A673 (cell line): ENCODE results near the gene C20orf144. TPM values are rescaled to one million over a fixed set of nuclear protein-coding genes. Genes with fewer than 3 reads are reported as not detected.

Source experiments
- BruUV-seq: library from RNA; stranded (reverse); fragments of 400-500 nt; replicated peaks from 2 replicates; lab custom pipeline; 2021; lab: Mats Ljungman, UMichigan
- CTCF ChIA-PET: fragments of 300-600 bp; sonication (Branson Sonifier 250); formaldehyde crosslinking; loops from one replicate; lab custom pipeline; 2022; ENCODE audit warnings: antibody characterized with exemption; lab: Charles Lee
- POLR2A ChIA-PET: fragments of 300-600 bp; sonication (Branson Sonifier 250); formaldehyde crosslinking; loops from one replicate; lab custom pipeline; 2022; ENCODE audit warnings: antibody characterized with exemption; ENCODE audit not compliant: low non-redundant PET; lab: Charles Lee
- DNase-seq: peaks from one replicate; pipeline ENCODE4 v3.0.0-alpha.2; 2015; ENCODE audit warnings: low spot score
- H3K27ac ChIP-seq: fragments of 200-600 bp; sonication (generic); 2 replicates; pipeline ENCODE4 v1.5.1; 2016; ENCODE audit warnings: mixed run types, low read depth, mild to moderate bottlenecking, mixed read lengths, antibody characterized with exemption, low read length; ENCODE audit not compliant: poor library complexity, severe bottlenecking
- H3K27me3 ChIP-seq: fragments of 200-600 bp; sonication (generic); replicated peaks from 2 replicates; pipeline ENCODE4 v1.6.1; 2017; ENCODE audit warnings: mixed run types, low read depth, mild to moderate bottlenecking, mixed read lengths, antibody characterized with exemption, low read length; ENCODE audit not compliant: insufficient read depth, poor library complexity
- H3K36me3 ChIP-seq: fragments of 200-600 bp; sonication (generic); 2 replicates; pipeline ENCODE4 v1.6.1; 2016; ENCODE audit warnings: mixed run types, mild to moderate bottlenecking, mixed read lengths, antibody characterized with exemption, low read length; ENCODE audit not compliant: insufficient read depth, poor library complexity, severe bottlenecking
- H3K4me1 ChIP-seq: fragments of 200-600 bp; sonication (generic); 2 replicates; pipeline ENCODE4 v1.6.1; 2017; ENCODE audit warnings: mixed run types, mild to moderate bottlenecking, mixed read lengths, antibody characterized with exemption, low read length; ENCODE audit not compliant: insufficient read depth, poor library complexity, severe bottlenecking
- H3K4me3 ChIP-seq: fragments of 200-600 bp; sonication (generic); 2 replicates; pipeline ENCODE4 v1.5.1; 2016; ENCODE audit warnings: low read depth, mixed run types, mild to moderate bottlenecking, mixed read lengths, low read length; ENCODE audit not compliant: poor library complexity, severe bottlenecking
- H3K9me3 ChIP-seq: fragments of 200-600 bp; sonication (generic); 2 replicates; pipeline ENCODE4 v1.6.1; 2016; ENCODE audit warnings: mixed run types, low read depth, mild to moderate bottlenecking, mixed read lengths, antibody characterized with exemption, low read length; ENCODE audit not compliant: poor library complexity, severe bottlenecking
- EZH2 ChIP-seq: fragments of 200-600 bp; sonication (generic); IDR thresholded peaks from 2 replicates; pipeline ENCODE4 v1.6.1; 2017; ENCODE audit warnings: borderline replicate concordance, low read depth, mild to moderate bottlenecking, mixed read lengths, antibody characterized with exemption, low read length; ENCODE audit not compliant: poor library complexity, severe bottlenecking
- intact Hi-C: fragments of 100-400 bp; cut with micrococcal nuclease; formaldehyde crosslinking; loops from one replicate; pipeline ENCODE4 v1.10.0; 2022; ENCODE audit not compliant: unreplicated experiment
- total RNA-seq: library from RNA; stranded (reverse); gene quantifications from 2 replicates; pipeline ENCODE4 v1.2.3, GENCODE V29; 2021
- TF ChIP-seq, protein P1 (sequence below): fragments of 300-800, 200-600 bp; sonication (generic); conservative IDR thresholded peaks from 2 replicates; pipeline ENCODE4 v1.5.1; 2017; ENCODE audit warnings: low read depth, mild to moderate bottlenecking, antibody characterized with exemption, low read length, moderate library complexity, mixed read lengths

The C20orf144 gene
- total RNA-seq, 1 experiment from 2014 or later = 0.13 TPM

GRCh38 chr20:33680686-33681085 lies 18.6 kb downstream of the C20orf144 start:
- intact Hi-C loops = no loop called here
- no TSS peak for BruUV-seq
- Histone ChIP-seq H3K4me1 (peaks cover 16% of the 10 kb centered on the region), H3K27ac (no peak overlapping the region), H3K9me3 (no peaks in the 10 kb centered on the region), H3K36me3 (peaks cover 29% of the 10 kb centered on the region), H3K4me3 (no peak overlapping the region), H3K27me3 (no peaks in the 10 kb centered on the region)
- ChIA-PET POLR2A (no interaction called here), CTCF (no interaction called here)
- no peak for DNase-seq
- TF ChIP-seq, protein P1, sequence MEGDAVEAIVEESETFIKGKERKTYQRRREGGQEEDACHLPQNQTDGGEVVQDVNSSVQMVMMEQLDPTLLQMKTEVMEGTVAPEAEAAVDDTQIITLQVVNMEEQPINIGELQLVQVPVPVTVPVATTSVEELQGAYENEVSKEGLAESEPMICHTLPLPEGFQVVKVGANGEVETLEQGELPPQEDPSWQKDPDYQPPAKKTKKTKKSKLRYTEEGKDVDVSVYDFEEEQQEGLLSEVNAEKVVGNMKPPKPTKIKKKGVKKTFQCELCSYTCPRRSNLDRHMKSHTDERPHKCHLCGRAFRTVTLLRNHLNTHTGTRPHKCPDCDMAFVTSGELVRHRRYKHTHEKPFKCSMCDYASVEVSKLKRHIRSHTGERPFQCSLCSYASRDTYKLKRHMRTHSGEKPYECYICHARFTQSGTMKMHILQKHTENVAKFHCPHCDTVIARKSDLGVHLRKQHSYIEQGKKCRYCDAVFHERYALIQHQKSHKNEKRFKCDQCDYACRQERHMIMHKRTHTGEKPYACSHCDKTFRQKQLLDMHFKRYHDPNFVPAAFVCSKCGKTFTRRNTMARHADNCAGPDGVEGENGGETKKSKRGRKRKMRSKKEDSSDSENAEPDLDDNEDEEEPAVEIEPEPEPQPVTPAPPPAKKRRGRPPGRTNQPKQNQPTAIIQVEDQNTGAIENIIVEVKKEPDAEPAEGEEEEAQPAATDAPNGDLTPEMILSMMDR = no peak
- TF ChIP-seq EZH2 = no peak

DNA sequence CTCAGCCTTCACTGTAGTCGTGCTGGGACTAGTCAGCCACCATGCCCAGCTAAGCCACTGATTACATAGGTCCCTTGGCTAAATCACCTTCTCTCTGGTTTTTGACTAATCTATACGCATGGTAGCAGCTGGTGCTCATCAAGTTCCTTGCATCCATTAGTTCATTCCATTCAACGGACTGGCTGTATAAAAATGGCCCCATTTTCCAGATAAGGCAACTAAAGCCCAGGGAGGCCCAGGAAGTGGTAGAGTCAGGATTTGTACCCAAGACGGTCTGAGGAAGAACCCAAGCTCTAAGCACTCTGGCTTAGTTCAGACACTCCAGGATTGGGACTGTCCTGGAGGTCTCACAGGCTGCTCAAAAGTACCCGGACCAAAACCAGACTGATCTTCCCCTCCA lies 19.2 kb downstream of the C20orf144 start:
- Histone ChIP-seq H3K36me3 (peaks cover 27% of the 10 kb centered on the region), H3K27me3 (no peaks in the 10 kb centered on the region), H3K27ac (no peak overlapping the region), H3K9me3 (no peaks in the 10 kb centered on the region), H3K4me3 (no peak overlapping the region), H3K4me1 (peaks cover 16% of the 10 kb centered on the region)
- intact Hi-C loops = no loop called here
- no peak for DNase-seq
- TF ChIP-seq, protein P1 = no peak
- TF ChIP-seq EZH2 = no peak
- ChIA-PET POLR2A (no interaction called here), CTCF (no interaction called here)
- no TSS peak for BruUV-seq

DNA sequence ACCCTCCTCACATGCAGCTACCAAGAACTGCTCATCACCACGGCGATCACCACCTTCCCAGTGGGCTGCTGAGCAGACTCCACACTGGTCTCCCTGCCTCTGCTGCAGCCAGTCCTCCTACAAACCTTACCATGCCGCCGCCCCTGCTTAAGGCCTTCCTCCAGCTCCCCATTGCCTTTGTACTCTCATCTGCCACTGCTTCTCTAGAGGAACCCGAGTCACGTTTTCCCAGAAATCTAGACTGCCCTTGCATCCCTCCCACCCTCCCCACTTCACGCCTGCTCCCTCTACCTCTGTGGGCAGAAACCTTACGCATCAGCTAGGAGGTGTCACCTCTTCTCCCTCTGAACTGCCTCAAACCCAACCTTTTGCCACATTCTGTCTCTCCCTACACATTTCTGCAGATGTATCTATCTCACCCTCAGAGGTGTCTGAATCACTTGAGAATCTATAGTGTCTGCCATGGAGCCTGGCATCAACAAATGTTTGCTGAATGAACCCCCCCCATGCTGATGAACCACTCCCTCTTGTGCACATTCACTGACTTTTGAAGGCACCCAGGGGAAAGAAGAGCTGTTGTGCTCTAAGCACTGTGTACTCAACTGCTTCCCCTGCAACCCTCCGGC lies 19.7 kb downstream of the C20orf144 start:
- intact Hi-C loops = no loop called here
- H3K4me3 ChIP-seq = no peak overlapping the region
- no peak for DNase-seq
- H3K27me3 ChIP-seq = no peaks in the 10 kb centered on the region
- ChIA-PET POLR2A (interaction anchor here (0.7 kb wide), 1 partner anchor 11 kb away, joined by 9 read pairs; no protein-coding TSS in a partner anchor), CTCF (interaction anchor here (0.7 kb wide), 1 partner anchor 208 kb away, joined by 3 read pairs; no protein-coding TSS in a partner anchor)
- H3K36me3 ChIP-seq = peaks cover 24% of the 10 kb centered on the region
- H3K9me3 ChIP-seq = no peaks in the 10 kb centered on the region
- peak overlapping the region; percentile 30 for H3K27ac ChIP-seq
- H3K4me1 ChIP-seq = peaks cover 19% of the 10 kb centered on the region
- TF ChIP-seq, protein P1 = no peak
- TF ChIP-seq EZH2 = no peak
- BruUV-seq = no TSS peak
